Keratinocyte (primary cell): ENCODE measurements around the gene SLC5A5. TPM values are rescaled to one million over a fixed set of nuclear protein-coding genes. Genes with fewer than 3 reads are reported as not detected.
A peak's percentile ranks its signal among the peaks of the same experiment; 100 is the strongest.

ENCODE experiments used
- DNase-seq: peaks from one replicate; pipeline ENCODE4 v3.0.0-alpha.2; 2011; ENCODE audit warnings: low read depth, missing footprints, low spot score
- FAIRE-seq: peaks from 2 replicates; lab custom pipeline; 2011; peaks lifted over from hg19 to GRCh38; lab: Jason Lieb, UNC
- H2AFZ ChIP-seq: 2 replicates; pipeline ENCODE4 v1.6.0; 2012; ENCODE audit warnings: low read length, control low read depth, inconsistent platforms; ENCODE audit not compliant: control insufficient read depth
- H3K27ac ChIP-seq: 2 replicates; pipeline ENCODE4 v1.5.1; 2011; ENCODE audit warnings: low read length; ENCODE audit not compliant: control insufficient read depth, insufficient read depth
- H3K27me3 ChIP-seq: 3 replicates; pipeline ENCODE4 v1.6.0; 2011; ENCODE audit warnings: low read length; ENCODE audit not compliant: control insufficient read depth, insufficient read depth; ENCODE audit errors: extremely low read depth
- H3K36me3 ChIP-seq, 2 experiments: 2 replicates in 1 of 2; 3 replicates in 1 of 2; pipeline ENCODE4 v1.5.1; 2011; ENCODE audit warnings: low read length in 2 of 2, mild to moderate bottlenecking in 1 of 2; ENCODE audit not compliant: control insufficient read depth in 2 of 2, insufficient read depth in 2 of 2; ENCODE audit errors: extremely low read depth in 1 of 2
- H3K4me1 ChIP-seq: 3 replicates; pipeline ENCODE4 v1.5.1; 2011; ENCODE audit warnings: low read length; ENCODE audit not compliant: control insufficient read depth, insufficient read depth; ENCODE audit errors: extremely low read depth
- H3K4me2 ChIP-seq: 3 replicates; pipeline ENCODE4 v1.6.0; 2011; ENCODE audit warnings: low read depth, low read length; ENCODE audit not compliant: control insufficient read depth, insufficient read depth; ENCODE audit errors: extremely low read depth
- H3K4me3 ChIP-seq, 3 experiments: fragments of 200-600 bp in 1 of 3; sonication (generic) in 1 of 3; 2 replicates in 2 of 3; 3 replicates in 1 of 3; pipeline ENCODE4 v1.5.1; 2011 to 2016; ENCODE audit warnings: low read length in 3 of 3, mild to moderate bottlenecking in 3 of 3, control low read depth in 2 of 3, inconsistent platforms in 1 of 3, low read depth in 1 of 3, mixed read lengths in 1 of 3, mixed run types in 1 of 3, moderate library complexity in 1 of 3; ENCODE audit not compliant: control insufficient read depth in 2 of 3, insufficient read depth in 2 of 3; ENCODE audit errors: extremely low read depth in 1 of 3
- H3K79me2 ChIP-seq: 2 replicates; pipeline ENCODE4 v1.6.0; 2012; ENCODE audit warnings: low read length; ENCODE audit not compliant: control insufficient read depth, insufficient read depth
- H3K9ac ChIP-seq: 3 replicates; pipeline ENCODE4 v1.6.0; 2011; ENCODE audit warnings: low read length; ENCODE audit not compliant: control insufficient read depth, insufficient read depth; ENCODE audit errors: extremely low read depth
- H3K9me1 ChIP-seq: 3 replicates; pipeline ENCODE4 v1.6.0; 2011; ENCODE audit warnings: low read length; ENCODE audit not compliant: control insufficient read depth, insufficient read depth; ENCODE audit errors: extremely low read depth
- H3K9me3 ChIP-seq: 2 replicates; pipeline ENCODE4 v1.5.1; 2012; ENCODE audit warnings: low read depth, low read length; ENCODE audit not compliant: control insufficient read depth
- H4K20me1 ChIP-seq: 3 replicates; pipeline ENCODE4 v1.6.0; 2011; ENCODE audit warnings: low read length; ENCODE audit not compliant: control insufficient read depth, insufficient read depth; ENCODE audit errors: extremely low read depth
- CTCF ChIP-seq, 3 experiments: IDR thresholded peaks in 1 of 3; conservative IDR thresholded peaks in 1 of 3; optimal IDR thresholded peaks in 1 of 3; 2 replicates in 2 of 3; 3 replicates in 1 of 3; pipeline versions ENCODE3 to v1.5.1; 2011; ENCODE audit warnings: low read length in 3 of 3, mild to moderate bottlenecking in 3 of 3, moderate library complexity in 2 of 3, control low read depth in 1 of 3, inconsistent platforms in 1 of 3; ENCODE audit not compliant: insufficient read depth in 2 of 3; ENCODE audit errors: extremely low read depth in 1 of 3
- EZH2 ChIP-seq: IDR thresholded peaks from one replicate; pipeline ENCODE4 v1.6.1; 2012; ENCODE audit warnings: inconsistent platforms, mild to moderate bottlenecking, low read length, moderate library complexity
- dilution Hi-C: fragments of 300-500 bp; cut with MboI; formaldehyde crosslinking; loops from one replicate; pipeline ENCODE4 v1.7.0; 2020; ENCODE audit warnings: low sequenced_read_pairs; ENCODE audit not compliant: extremely low pct_ligation_motif_present
- polyA plus RNA-seq, 5 experiments: library from polyadenylated mRNA; depleted of rRNA in 3 of 5; stranded (reverse) in 3 of 5; stranded (forward) in 1 of 5; unstranded in 1 of 5; fragments of >200 nt; gene quantifications; 1 replicate in 1 of 5; 2 replicates in 3 of 5; 3 replicates in 1 of 5; pipeline versions ENCODE4 v1.2.1 to v1.2.3, GENCODE V29; 2011 to 2012; ENCODE audit warnings: missing spikeins in 2 of 5, low read depth in 1 of 5, low replicate concordance in 1 of 5

The SLC5A5 gene
- polyA plus RNA-seq, 1 donor (not counting 4 experiments of a cell fraction or from before 2014, with no cell fraction given), result not detected

DNA sequence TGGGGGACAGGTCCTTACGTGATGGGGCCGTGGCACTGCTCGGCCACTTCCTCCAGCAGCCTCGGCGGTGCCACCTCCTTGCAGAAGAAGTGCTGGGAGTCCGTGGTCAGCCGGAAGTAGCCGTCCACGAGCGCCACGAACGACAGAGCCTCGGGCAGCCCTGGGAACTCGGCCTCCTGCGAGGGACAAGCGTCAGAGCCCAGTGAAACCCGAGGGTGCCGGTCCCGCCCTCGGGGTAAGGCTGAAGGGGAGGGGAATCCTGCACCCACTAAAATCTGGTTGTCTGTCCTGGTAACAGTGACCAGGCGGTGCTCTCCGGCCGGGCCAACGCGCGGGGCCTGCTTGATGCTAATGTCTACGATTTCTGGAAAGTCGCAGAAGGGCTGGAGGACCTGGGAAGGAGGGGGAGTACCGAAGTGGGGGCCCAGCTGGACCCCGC is 30.4 kb upstream of the SLC5A5 start:
- Histone ChIP-seq H3K27me3 (no peaks in the 10 kb centered on the region), H3K27ac (no peak overlapping the region), H3K9me3 (no peaks in the 10 kb centered on the region), H3K9ac (no peak overlapping the region), H3K79me2 (no peaks in the 10 kb centered on the region), H3K9me1 (no peaks in the 10 kb centered on the region), H3K4me2 (no peak overlapping the region), H3K4me3 (no peak overlapping the region), H2AFZ (no peak overlapping the region), H3K36me3 (no peaks in the 10 kb centered on the region), H4K20me1 (no peaks in the 10 kb centered on the region), H3K4me1 (peaks cover 5% of the 10 kb centered on the region)
- FAIRE-seq (no peak), DNase-seq (no peak)
- TF ChIP-seq CTCF (optimal IDR thresholded peaks at IDR 0.05 in 1 of 3, IDR thresholded peaks at IDR 0.05 in 1 of 3, conservative IDR thresholded peaks at IDR 0.05 in 1 of 3; ENCODE audit: extremely low read depth in 1 of 3, insufficient read depth in 2 of 3, low read length in 3 of 3) (no peak), EZH2 (no peak)
- dilution Hi-C loops, result no loop called here

GRCh38 chr19:17841810-17842662 is 29.7 kb upstream of the SLC5A5 start:
- peak overlapping the region; percentile 26 for H3K27ac ChIP-seq

More at GRCh38 chr19:17841810-17842662, 29.7 kb upstream of the SLC5A5 start:
- Histone ChIP-seq H3K4me1 (peaks cover 5% of the 10 kb centered on the region), H3K9me1 (no peaks in the 10 kb centered on the region), H3K36me3 (no peaks in the 10 kb centered on the region), H3K4me2 (peak overlapping the region; percentile 85), H3K4me3 (peak overlapping the region; percentile 36 to 63 (median 54)), H3K27me3 (no peaks in the 10 kb centered on the region), H3K9ac (peak overlapping the region; percentile 69), H3K9me3 (no peaks in the 10 kb centered on the region), H2AFZ (peak overlapping the region; percentile 87), H4K20me1 (no peaks in the 10 kb centered on the region), H3K79me2 (no peaks in the 10 kb centered on the region)
- peak; percentile 66 for DNase-seq
- TF ChIP-seq EZH2 (no peak), CTCF (optimal IDR thresholded peaks at IDR 0.05 in 1 of 3, IDR thresholded peaks at IDR 0.05 in 1 of 3, conservative IDR thresholded peaks at IDR 0.05 in 1 of 3; ENCODE audit: extremely low read depth in 1 of 3, insufficient read depth in 2 of 3, low read length in 3 of 3) (no peak)
- FAIRE-seq, result no peak
- dilution Hi-C loops, result no loop called here
